Measurements from ENCODE around the gene ENTPD8. TPM values are rescaled to one million over a fixed set of nuclear protein-coding genes. Genes with fewer than 3 reads are reported as not detected.
A peak's percentile ranks its signal among the peaks of the same experiment; 100 is the strongest.

The ENTPD8 gene
- total and polyA plus RNA-seq, 2 of the 13 experiments (the other 11 are each of a cell fraction or from before 2014, with no cell fraction given), result 0.26 to 0.44 TPM

DNA sequence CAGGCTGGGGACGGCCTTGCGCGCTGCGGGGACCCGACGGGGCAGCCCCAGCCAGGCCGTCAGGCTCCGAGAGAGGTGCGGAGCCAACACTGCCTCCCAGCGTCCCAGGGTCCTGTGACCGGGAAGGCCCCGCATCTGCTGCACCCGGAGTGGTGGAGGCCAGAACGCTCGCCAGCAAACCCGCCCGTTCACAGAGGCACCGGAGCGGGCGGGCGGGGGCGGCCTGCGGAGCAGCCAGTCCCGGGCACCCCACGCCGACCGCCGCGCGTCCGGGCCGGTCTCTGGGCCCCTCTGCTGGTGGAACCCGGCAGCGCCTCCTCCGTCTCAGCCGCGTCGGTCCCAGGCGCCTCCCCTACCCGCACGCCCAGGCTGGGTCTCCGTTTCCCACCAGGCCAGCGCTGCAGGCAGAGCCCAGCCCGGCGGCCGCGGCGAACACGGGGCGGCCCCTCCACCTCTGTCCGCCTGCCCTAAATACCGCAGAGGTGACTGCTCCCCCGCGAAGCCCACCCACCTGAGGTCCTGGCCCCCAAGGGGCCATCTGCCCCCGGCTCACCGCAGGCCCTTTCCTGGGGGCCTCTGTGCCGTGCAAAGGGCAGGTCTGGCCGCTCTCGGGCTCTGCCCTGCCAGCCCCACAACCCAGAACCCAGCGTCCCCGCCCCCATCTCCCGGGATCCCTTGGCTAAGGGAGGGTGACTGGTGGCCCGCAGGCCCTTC, 34.1 kb downstream of the ENTPD8 start:
- no peak overlapping the region for H3K27ac ChIP-seq (ENCODE audit: extremely low read length, insufficient read depth, low read length)
- H3K4me1 ChIP-seq (ENCODE audit: insufficient read depth, low read length), result peaks cover 13% of the 10 kb centered on the region
- BruUV-seq (replicated peaks), result no TSS peak
- DNase-seq (ENCODE audit: low spot score) (peak; percentile 42), ATAC-seq (peak; percentile 90), FAIRE-seq (no peak)
- no peaks in the 10 kb centered on the region for H3K36me3 ChIP-seq (replicated peaks in 1 of 2; ENCODE audit: control insufficient read depth in 1 of 2, insufficient read depth in 2 of 2, low read length in 2 of 2)
- no peaks in the 10 kb centered on the region for H3K27me3 ChIP-seq (ENCODE audit: control insufficient read depth in 1 of 2, insufficient read depth in 2 of 2, low read length in 2 of 2)
- H3K9ac ChIP-seq (ENCODE audit: insufficient read depth, low read depth, low read length), result peak overlapping the region; percentile 52
- H4K20me1 ChIP-seq (ENCODE audit: insufficient read depth, low read length), result no peaks in the 10 kb centered on the region
- H3K9me3 ChIP-seq (ENCODE audit: low read length), result no peaks in the 10 kb centered on the region
- no peak overlapping the region for H2AFZ ChIP-seq (ENCODE audit: low read length)
- peak overlapping the region; percentile 78 for H3K4me2 ChIP-seq (ENCODE audit: low read depth, low read length)
- in situ Hi-C loops (cut with HindIII; ENCODE audit: extremely low pct_ligation_motif_present, low pct_unique_long_range_greater_than_20kb), result loop anchor here (5.0 kb wide), 1 partner anchor 115 kb away; no protein-coding TSS in a partner anchor
- CTCF ChIA-PET (ENCODE audit: low intra/inter-chr PET ratio, low total read pairs), result interaction anchor here (1.2 to 1.3 kb wide), 2 partner anchors 112 to 120 kb away, joined by 3 to 7 read pairs; no protein-coding TSS in a partner anchor
- intact Hi-C loops (cut with micrococcal nuclease; ENCODE audit: unreplicated experiment), result loop anchor here (10.0 kb wide), 1 partner anchor 102 kb away; the partner anchor contains the start of gene NRARP
- POLR2A ChIA-PET, result no interaction called here
- 0% methylated on average over 3 of the region's 63 CpGs for WGBS (ENCODE audit: low lambda C conversion rate)
- no peaks in the 10 kb centered on the region for H3K79me2 ChIP-seq (ENCODE audit: insufficient read depth, low read length)
- peak overlapping the region; percentile 50 to 69 (median 57) for H3K4me3 ChIP-seq (replicated peaks in 1 of 3; ENCODE audit: insufficient read depth in 1 of 3, low read depth in 2 of 3, low read length in 3 of 3)
- no peak for TF ChIP-seq NBN (conservative IDR thresholded peaks at IDR 0.05)
- TF ChIP-seq FOSL2 (CRISPR knock-in tag; IDR thresholded peaks at IDR 0.05), result no peak
- TF ChIP-seq MEIS2 (CRISPR knock-in tag; IDR thresholded peaks at IDR 0.05), result 0 out of 2 replicates have a peak, but pooled peaks have one; percentile 16
- no peak for TF ChIP-seq ZSCAN12 (CRISPR knock-in tag; IDR thresholded peaks at IDR 0.05)
- TF ChIP-seq NFYC (CRISPR knock-in tag; IDR thresholded peaks at IDR 0.05), result no peak
- no peak for TF ChIP-seq TOE1 (CRISPR knock-in tag; IDR thresholded peaks at IDR 0.05)
- no peak for TF ChIP-seq TCF7L2 (IDR thresholded peaks at IDR 0.05; ENCODE audit: low read depth, low read length)
- no peak for TF ChIP-seq ZFAT (CRISPR knock-in tag; conservative IDR thresholded peaks at IDR 0.05)
- TF ChIP-seq TCF7 (IDR thresholded peaks at IDR 0.05; ENCODE audit: low read depth), result no peak
- TF ChIP-seq, protein P1, sequence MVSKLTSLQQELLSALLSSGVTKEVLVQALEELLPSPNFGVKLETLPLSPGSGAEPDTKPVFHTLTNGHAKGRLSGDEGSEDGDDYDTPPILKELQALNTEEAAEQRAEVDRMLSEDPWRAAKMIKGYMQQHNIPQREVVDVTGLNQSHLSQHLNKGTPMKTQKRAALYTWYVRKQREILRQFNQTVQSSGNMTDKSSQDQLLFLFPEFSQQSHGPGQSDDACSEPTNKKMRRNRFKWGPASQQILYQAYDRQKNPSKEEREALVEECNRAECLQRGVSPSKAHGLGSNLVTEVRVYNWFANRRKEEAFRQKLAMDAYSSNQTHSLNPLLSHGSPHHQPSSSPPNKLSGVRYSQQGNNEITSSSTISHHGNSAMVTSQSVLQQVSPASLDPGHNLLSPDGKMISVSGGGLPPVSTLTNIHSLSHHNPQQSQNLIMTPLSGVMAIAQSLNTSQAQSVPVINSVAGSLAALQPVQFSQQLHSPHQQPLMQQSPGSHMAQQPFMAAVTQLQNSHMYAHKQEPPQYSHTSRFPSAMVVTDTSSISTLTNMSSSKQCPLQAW (CRISPR knock-in tag; IDR thresholded peaks at IDR 0.05), result no peak
- no peak for TF ChIP-seq PRMT3 (CRISPR knock-in tag; IDR thresholded peaks at IDR 0.05; ENCODE audit: borderline replicate concordance, low read depth)
- TF ChIP-seq, protein P2, sequence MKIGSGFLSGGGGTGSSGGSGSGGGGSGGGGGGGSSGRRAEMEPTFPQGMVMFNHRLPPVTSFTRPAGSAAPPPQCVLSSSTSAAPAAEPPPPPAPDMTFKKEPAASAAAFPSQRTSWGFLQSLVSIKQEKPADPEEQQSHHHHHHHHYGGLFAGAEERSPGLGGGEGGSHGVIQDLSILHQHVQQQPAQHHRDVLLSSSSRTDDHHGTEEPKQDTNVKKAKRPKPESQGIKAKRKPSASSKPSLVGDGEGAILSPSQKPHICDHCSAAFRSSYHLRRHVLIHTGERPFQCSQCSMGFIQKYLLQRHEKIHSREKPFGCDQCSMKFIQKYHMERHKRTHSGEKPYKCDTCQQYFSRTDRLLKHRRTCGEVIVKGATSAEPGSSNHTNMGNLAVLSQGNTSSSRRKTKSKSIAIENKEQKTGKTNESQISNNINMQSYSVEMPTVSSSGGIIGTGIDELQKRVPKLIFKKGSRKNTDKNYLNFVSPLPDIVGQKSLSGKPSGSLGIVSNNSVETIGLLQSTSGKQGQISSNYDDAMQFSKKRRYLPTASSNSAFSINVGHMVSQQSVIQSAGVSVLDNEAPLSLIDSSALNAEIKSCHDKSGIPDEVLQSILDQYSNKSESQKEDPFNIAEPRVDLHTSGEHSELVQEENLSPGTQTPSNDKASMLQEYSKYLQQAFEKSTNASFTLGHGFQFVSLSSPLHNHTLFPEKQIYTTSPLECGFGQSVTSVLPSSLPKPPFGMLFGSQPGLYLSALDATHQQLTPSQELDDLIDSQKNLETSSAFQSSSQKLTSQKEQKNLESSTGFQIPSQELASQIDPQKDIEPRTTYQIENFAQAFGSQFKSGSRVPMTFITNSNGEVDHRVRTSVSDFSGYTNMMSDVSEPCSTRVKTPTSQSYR (CRISPR knock-in tag; IDR thresholded peaks at IDR 0.05; ENCODE audit: borderline replicate concordance), result no peak
- TF ChIP-seq KLF11 (CRISPR knock-in tag; IDR thresholded peaks at IDR 0.05), result no peak
- TF ChIP-seq ZNF776 (CRISPR knock-in tag; IDR thresholded peaks at IDR 0.05), result peak; percentile 33; the same call in 1 of the 2 replicates
- TF ChIP-seq, protein P3, sequence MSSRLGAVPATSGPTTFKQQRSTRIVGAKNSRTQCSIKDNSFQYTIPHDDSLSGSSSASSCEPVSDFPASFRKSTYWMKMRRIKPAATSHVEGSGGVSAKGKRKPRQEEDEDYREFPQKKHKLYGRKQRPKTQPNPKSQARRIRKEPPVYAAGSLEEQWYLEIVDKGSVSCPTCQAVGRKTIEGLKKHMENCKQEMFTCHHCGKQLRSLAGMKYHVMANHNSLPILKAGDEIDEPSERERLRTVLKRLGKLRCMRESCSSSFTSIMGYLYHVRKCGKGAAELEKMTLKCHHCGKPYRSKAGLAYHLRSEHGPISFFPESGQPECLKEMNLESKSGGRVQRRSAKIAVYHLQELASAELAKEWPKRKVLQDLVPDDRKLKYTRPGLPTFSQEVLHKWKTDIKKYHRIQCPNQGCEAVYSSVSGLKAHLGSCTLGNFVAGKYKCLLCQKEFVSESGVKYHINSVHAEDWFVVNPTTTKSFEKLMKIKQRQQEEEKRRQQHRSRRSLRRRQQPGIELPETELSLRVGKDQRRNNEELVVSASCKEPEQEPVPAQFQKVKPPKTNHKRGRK (CRISPR knock-in tag; IDR thresholded peaks at IDR 0.05), result no peak
- TF ChIP-seq RARG (CRISPR knock-in tag; IDR thresholded peaks at IDR 0.05; ENCODE audit: low read depth), result no peak
- no peak for TF ChIP-seq ZFP37 (CRISPR knock-in tag; IDR thresholded peaks at IDR 0.05; ENCODE audit: borderline replicate concordance)
- TF ChIP-seq ZNF44 (CRISPR knock-in tag; IDR thresholded peaks at IDR 0.05), result no peak
- no peak for TF ChIP-seq DPF2 (CRISPR knock-in tag; IDR thresholded peaks at IDR 0.05; ENCODE audit: borderline replicate concordance, low read depth)
